Renal cortex interstitium (tissue), 11 donors: Measurements from ENCODE around the gene ALX4. TPM values are rescaled to one million over a fixed set of nuclear protein-coding genes. Genes with fewer than 3 reads are reported as not detected.

Experiments used
- DNase-seq, 11 donors: peaks; one replicate each; pipeline ENCODE4 v3.0.0-alpha.2; 2013; ENCODE audit warnings: low read depth in 9 of 11, low spot score in 4 of 11; ENCODE audit errors: extremely low read depth in 1 of 11
- polyA plus RNA-seq, 3 donors: library from polyadenylated mRNA; unstranded; fragments of 120-200 nt; gene quantifications; one replicate each; pipeline ENCODE4 v1.2.1, GENCODE V29; 2013; ENCODE audit not compliant: insufficient read length in 3 of 3

Gene ALX4
- polyA plus RNA-seq, 3 donors, result 0.12 to 0.39 (median 0.20) TPM

DNA sequence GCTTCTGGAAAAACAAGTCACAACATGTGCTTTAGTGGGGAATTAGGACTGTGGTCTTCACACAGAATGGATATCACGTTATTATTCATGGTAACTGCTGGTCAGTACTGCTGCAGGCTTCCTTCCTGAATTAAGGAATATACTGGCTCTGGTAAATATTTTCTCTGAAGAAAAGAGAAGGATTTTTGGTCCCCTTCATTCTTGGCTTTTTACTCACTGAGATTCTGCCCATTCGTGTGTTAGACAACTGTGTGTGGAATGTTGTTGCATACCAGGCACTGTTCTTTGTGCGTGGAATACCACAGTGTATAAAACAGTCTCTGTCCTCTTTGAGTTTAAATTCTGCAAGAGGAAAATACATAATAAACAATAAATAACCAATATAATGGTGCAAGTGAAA, 80.3 kb downstream of the ALX4 start:
- DNase-seq, result no peak

DNA sequence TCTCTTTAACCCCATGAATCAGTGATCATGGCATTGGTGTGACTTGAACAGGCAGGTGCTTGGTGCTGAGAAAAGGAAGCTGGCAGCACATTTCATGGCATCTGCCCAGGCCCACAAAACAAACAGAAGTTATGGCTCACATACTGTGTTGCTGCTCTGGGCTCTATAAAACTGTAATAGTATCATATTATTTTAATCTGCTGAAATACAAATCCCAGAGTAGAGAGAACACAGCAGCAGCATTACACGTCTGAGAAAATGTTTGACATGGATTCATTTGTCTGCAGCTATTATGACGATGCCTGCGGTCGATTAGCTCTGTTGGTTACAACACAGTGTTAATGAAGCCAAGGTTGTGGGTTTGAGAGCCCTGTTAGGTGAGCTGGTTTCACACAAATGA, 80.8 kb downstream of the ALX4 start:
- DNase-seq, result no peak

DNA sequence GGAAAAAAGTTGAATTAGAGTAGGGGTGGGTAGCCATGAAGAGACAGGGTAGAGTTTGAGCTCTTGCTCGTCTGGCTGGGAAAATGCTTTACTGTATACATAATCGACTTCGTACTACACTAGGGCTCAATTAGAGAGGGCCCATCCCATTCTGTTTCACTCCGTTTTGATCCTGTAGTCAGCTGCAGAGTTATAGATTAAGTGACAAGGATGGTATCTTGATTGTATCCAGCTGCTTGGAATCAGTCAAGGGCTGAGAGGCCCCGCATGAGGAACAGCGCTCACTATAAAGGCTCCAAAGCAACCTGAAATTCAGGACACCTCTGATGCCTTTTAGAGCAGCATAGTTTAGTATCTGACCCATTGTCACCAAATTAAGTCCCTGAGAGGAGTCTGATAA, 81.6 kb downstream of the ALX4 start:
- no peak for DNase-seq

DNA sequence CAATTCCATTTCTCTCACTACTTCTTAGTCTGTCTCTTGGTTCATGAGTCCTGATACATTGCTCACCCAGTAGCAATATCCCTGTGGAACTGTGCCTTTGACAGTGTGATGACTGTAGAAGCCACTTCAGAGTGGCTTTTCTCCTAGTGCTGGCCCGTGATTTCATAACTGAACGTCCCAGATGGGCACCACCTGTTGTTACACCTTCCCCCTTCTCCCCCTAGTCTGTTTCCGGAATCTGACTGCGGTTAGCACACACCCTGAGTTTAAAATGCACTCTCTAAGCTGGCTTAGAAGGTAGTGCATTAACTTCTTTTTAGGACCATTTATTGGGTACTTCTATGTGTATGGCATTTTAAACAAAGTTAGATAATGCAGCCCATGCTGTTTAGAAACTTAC, 83.0 kb downstream of the ALX4 start:
- DNase-seq, result no peak

DNA sequence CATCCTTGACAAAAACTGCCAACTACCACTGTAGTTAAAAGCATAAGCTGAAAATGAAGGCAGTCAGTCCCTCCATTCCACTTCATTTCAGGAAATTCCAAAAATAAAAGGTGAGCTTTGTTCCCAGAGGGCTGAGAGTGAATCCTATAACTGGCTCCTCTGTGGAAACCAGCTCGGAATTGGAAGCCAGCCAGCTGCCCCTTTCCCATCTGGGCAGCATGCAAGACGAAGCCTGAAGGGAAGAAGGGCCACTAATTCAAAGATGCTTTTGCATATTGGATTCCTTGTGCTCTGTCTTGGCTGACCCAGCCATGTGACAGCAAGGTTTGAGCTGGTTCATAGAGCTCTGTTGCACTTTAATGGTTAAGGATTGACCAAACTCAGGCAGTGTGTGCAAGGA, 83.4 kb downstream of the ALX4 start:
- no peak for DNase-seq

DNA sequence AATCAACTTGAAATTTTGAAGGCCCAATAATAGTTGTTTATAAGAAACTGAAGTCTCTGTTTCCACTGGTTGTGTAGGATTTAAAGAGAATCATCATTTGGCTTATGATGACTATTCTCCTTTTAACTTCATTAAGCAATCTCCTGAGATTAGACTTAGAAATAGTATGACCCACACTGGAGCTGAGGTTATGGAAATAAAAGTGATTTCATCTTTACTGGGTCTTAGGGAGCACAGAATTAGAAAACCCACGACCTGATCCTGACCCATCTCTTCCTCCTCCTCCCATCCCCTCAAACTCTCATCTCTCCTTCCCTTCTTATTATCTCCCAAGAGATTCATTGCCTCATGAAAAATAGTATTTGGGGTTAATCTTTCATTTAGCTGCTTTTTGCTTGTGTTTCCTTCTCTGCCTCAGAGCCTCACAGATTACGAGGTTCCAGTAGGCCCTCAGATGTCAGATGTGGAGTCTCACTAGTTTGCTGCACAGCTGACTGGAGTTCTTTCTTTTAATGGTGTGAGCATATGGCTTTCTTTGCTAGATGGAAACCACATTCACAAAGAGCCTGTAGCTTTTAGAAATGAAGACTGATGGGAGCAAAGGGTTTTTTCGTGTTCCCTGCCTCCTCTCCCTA, 85.0 kb downstream of the ALX4 start:
- DNase-seq, result no peak

DNA sequence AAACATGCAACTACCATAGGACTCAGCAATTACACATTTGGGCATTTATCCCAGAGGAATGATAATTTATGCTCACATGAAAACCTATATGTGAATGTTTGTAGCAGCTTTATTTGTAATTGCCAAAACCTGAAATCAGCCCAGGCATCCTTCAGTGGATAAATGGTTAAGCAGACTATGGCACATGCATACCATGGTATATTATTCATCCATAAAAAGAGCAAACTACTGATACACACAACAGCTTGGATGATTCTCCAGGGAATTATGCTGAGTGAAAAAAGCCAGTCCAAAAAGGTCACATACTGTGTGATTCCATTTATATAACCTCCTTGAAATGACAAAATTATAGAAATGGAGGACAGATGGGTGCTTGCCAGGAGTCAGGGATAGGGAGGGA, 86.7 kb downstream of the ALX4 start:
- no peak for DNase-seq

DNA sequence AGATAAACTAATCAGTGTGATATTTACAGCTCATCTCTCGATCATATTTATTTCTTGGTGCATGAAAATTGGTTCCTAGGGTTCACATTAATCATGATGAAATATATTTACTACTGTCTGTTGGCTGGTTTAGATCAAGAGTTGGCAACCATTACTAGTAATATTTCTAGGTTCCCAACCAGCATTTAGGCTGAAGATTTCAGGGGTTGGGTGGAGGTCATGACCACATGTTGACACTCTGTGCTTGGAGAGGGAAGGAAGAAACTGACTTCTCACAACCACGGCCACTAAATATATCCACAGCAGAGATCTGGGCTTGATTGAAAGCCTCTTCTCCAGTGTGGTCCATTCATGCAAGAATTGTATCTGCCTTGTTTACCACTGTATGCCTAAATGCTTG, 87.9 kb downstream of the ALX4 start:
- DNase-seq, result no peak

DNA sequence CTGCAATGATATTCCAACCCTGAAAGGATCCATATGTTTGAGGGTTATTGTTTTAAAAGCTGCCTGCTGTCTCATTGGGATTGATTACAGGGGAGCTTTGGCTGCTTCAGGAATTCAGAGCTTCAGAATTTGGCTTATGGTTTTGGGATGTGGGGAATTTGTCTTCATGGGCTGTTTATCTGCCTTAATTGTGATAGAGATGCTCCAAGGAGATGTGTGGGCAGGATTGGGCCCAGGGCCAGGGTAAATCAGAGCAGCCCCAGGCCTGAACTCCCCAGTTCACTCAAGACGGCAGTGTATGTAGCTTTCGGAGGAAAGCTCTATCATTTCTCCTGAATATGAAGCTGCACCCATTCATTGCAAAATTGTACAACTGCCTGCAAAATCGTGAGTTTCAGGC, 88.5 kb downstream of the ALX4 start:
- DNase-seq, result no peak

DNA sequence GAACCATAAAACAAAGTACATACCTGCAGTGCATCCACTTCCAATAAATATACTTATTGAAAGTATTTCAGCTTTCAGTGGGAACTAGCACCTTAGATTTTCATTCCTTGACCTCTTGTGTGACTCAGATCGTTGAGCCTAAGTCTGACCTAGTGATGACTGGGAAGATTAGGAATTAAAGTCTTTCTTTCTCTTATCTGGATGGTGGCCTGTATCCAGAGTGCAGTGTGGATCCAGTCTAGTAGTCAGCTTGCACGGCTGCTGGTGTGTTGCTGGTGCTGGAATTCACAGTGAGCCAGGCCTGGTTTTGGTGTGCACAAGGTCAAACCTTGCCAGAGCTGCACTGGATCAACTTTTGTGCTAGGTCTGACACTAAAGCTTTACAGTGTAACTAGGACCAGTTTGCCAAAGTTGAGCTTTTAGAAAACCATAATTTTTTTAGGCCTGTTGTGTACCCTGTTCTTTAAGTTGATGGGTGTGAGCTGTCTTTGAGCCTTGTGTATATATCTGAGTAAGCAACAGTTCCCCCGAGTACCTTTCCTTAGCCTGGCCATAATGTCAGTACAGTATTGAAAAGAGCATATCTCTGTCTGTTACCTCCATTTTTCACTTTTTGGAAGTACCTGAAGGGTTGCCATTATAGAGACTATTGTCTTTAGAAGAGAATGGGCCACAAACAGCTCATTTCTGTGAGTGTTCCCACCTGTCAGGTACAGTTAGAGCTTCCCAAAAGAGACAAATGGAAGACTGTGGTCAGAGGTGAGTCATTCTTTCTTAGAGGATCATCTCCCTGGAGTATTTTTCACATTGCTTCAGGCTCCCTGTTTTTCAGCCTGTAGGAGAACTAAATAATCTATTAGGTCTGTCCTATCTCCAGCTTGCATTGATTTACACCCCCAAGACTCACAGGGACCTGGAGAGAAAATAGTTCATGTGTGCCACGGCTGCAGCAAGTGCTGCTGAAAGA, 89.8 kb downstream of the ALX4 start:
- no peak for DNase-seq

DNA sequence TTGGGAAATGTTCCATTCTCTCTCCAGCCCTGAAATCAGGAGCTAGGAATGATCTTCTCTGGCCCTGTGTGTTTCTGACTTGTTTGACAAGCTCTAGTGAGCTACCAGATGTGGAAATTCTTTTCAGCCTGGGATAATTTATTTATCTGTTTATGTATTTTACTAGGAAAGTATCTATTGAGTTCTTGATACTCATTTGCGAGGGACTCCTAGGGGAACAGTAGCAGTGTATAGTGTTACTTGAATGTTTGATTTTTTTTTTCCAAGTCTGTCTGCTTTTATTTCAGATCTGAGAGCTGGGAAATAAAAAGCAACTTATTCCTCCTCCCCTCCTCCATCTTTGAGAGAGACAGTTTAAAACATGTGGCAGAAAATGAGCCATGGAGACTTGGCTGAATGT, 92.5 kb downstream of the ALX4 start:
- DNase-seq, result no peak

DNA sequence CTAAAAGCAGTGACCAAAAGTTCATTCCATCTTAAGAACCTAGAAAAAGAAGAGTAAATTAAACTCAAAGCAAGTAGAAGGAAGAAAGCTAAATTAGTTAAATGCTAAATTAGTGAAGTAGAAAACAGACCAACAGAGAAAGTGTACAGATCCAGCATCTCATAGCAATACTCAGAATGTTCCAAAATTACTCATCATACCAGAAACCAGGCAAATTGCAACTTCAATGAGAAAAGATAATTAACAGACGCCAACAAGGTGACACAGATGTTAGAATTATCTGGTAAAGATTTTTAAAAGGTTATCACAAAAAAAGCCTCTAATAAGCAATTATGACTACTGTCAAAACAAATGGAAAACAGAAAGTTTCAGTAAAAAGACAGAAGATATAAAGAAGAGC, 96.8 kb downstream of the ALX4 start:
- no peak for DNase-seq

DNA sequence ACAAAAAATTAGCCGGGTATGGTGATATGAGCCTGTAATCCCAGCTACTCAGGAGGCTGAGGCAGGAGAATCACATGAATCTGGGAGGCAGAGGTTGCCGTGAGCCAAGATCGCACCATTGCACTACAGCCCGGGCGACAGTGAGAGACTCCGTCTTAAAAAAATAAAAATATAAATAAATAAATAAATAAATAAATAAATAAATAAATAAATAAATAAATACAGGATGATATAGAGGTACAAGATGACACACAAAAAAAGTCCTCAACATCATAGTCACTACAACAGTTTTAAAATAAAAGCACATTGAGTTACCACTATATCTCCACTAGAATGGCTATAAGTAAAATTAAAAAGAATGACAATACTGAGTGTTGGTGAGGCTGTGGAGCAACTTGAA, 97.8 kb downstream of the ALX4 start:
- DNase-seq, result no peak

Other genes starting within 250 kb of the ALX4 start
- 10 to 100 TPM; 33.0 to 50.1 (median 43.6) TPM for gene ACCS, start 243.9 kb downstream of the ALX4 start, polyA plus RNA-seq
- 10 to 100 TPM; 67.9 to 69.4 (median 68.2) TPM for gene EXT2, start 214.5 kb downstream of the ALX4 start, polyA plus RNA-seq